Neural progenitor cell (in vitro differentiated cells): Measurements from ENCODE around the gene ATP13A1. TPM values are rescaled to one million over a fixed set of nuclear protein-coding genes. Genes with fewer than 3 reads are reported as not detected.
"Not testable (repeated sequence)": the region's sequence is repeated elsewhere in the genome, so short reads cannot be mapped to it uniquely, and the experiment has no call there.

Experiments used
- DNase-seq: peaks from one replicate; pipeline ENCODE4 v3.0.0-alpha.2; 2016; ENCODE audit warnings: low spot score
- H2AFZ ChIP-seq: fragments of 200-600 bp; sonication (generic); replicated peaks from 2 replicates; pipeline ENCODE4 v1.6.1; 2016; ENCODE audit warnings: antibody characterized with exemption
- H3F3A ChIP-seq: fragments of 200-600 bp; sonication (generic); 2 replicates; pipeline ENCODE4 v1.6.1; 2016; ENCODE audit warnings: antibody characterized with exemption, low read depth
- H3K27ac ChIP-seq: fragments of 200-600 bp; sonication (generic); 2 replicates; pipeline ENCODE4 v1.5.1; 2016; ENCODE audit warnings: mild to moderate bottlenecking
- H3K27me3 ChIP-seq: fragments of 200-600 bp; sonication (generic); 2 replicates; pipeline ENCODE4 v1.6.1; 2016; ENCODE audit warnings: mild to moderate bottlenecking, moderate library complexity
- H3K36me3 ChIP-seq: fragments of 200-600 bp; sonication (generic); 2 replicates; pipeline ENCODE4 v1.5.1; 2016
- H3K4me1 ChIP-seq: fragments of 200-600 bp; sonication (generic); 2 replicates; pipeline ENCODE4 v1.6.1; 2016; ENCODE audit warnings: mixed run types
- H3K4me2 ChIP-seq: fragments of 200-600 bp; sonication (generic); 2 replicates; pipeline ENCODE4 v1.6.1; 2016
- H3K4me3 ChIP-seq: fragments of 200-600 bp; sonication (generic); 2 replicates; pipeline ENCODE4 v1.5.1; 2016
- H3K79me2 ChIP-seq: fragments of 200-600 bp; sonication (generic); 2 replicates; pipeline ENCODE4 v1.6.1; 2016; ENCODE audit warnings: low read depth
- H3K9ac ChIP-seq: fragments of 200-600 bp; sonication (generic); 2 replicates; pipeline ENCODE4 v1.6.1; 2016
- H3K9me3 ChIP-seq: fragments of 200-600 bp; sonication (generic); 2 replicates; pipeline ENCODE4 v1.5.1; 2016; ENCODE audit warnings: low read depth
- H4K20me1 ChIP-seq: fragments of 200-600 bp; sonication (generic); 2 replicates; pipeline ENCODE4 v1.6.1; 2016; ENCODE audit warnings: low read depth
- H3K27ac Mint-ChIP-seq: 3 replicates; pipeline ENCODE4 v1.8.0; 2021; ENCODE audit warnings: mixed read lengths
- H3K27me3 Mint-ChIP-seq: 2 replicates; pipeline ENCODE4 v1.8.0; 2022; ENCODE audit warnings: low read depth, mild to moderate bottlenecking, inconsistent platforms, moderate library complexity, mixed read lengths; ENCODE audit not compliant: insufficient read depth
- H3K36me3 Mint-ChIP-seq: 3 replicates; pipeline ENCODE4 v1.8.0; 2021; ENCODE audit warnings: mixed read lengths
- H3K4me1 Mint-ChIP-seq: 3 replicates; pipeline ENCODE4 v1.8.0; 2021; ENCODE audit warnings: mixed read lengths
- H3K4me3 Mint-ChIP-seq: 3 replicates; pipeline ENCODE4 v1.8.0; 2021; ENCODE audit warnings: mild to moderate bottlenecking, moderate library complexity, mixed read lengths
- H3K9me3 Mint-ChIP-seq: 3 replicates; pipeline ENCODE4 v1.8.0; 2020; ENCODE audit warnings: mixed read lengths
- EZH2 ChIP-seq: fragments of 200-600 bp; sonication (generic); IDR thresholded peaks from 2 replicates; pipeline ENCODE4 v1.6.1; 2017; ENCODE audit warnings: antibody characterized with exemption, mild to moderate bottlenecking, moderate library complexity
- EZH2phosphoT487 ChIP-seq: fragments of 200-600 bp; sonication (generic); IDR thresholded peaks from 2 replicates; pipeline ENCODE4 v1.6.1; 2017; ENCODE audit warnings: antibody characterized with exemption
- total RNA-seq: library from RNA; depleted of rRNA; stranded (reverse); fragments of >200 nt; gene quantifications from 2 replicates; pipeline ENCODE4 v1.2.3, GENCODE V29; 2015; ENCODE audit warnings: low replicate concordance
- TF ChIP-seq, protein P1 (sequence below): fragments of 200-600 bp; sonication (generic); IDR thresholded peaks from 2 replicates; pipeline ENCODE4 v1.5.1; 2017; ENCODE audit warnings: antibody characterized with exemption, mild to moderate bottlenecking

Gene ATP13A1
- total RNA-seq, 1 donor from 2014 or later = 19.2 TPM

DNA sequence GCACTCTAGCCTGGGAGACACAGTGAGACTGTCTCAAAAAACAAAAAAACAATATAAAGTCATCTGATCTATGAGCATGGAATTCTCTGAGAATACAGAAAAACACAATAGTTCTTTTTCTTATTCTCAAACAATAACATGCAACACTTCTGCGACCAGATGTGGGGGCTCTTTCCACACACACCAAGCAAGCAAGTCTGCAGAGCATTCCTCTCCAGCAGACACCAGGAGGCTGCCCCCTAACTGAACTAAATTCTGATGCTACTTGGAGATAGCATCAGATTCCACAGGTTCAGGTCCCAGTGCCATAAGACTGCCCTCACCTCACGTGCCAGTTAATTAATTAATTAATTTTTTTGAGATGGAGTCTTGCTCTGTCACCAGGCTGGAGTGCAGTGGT is 32.9 kb upstream of the ATP13A1 start:
- Histone ChIP-seq H3K9me3 (no peaks in the 10 kb centered on the region), H3K4me2 (no peak overlapping the region), H2AFZ (no peak overlapping the region), H3K36me3 (no peaks in the 10 kb centered on the region), H4K20me1 (no peaks in the 10 kb centered on the region), H3K4me3 (no peak overlapping the region), H3K27me3 (no peaks in the 10 kb centered on the region), H3K9ac (no peak overlapping the region), H3K27ac (no peak overlapping the region), H3K4me1 (no peaks in the 10 kb centered on the region), H3K79me2 (no peaks in the 10 kb centered on the region), H3F3A (no peaks in the 10 kb centered on the region)
- H3K4me3 Mint-ChIP-seq = no peak overlapping the region
- no peak for DNase-seq
- H3K9me3 Mint-ChIP-seq = peaks cover 39% of the 10 kb centered on the region
- H3K27ac Mint-ChIP-seq = no peak overlapping the region
- TF ChIP-seq EZH2 (no peak), EZH2phosphoT487 (no peak)
- TF ChIP-seq, protein P1, sequence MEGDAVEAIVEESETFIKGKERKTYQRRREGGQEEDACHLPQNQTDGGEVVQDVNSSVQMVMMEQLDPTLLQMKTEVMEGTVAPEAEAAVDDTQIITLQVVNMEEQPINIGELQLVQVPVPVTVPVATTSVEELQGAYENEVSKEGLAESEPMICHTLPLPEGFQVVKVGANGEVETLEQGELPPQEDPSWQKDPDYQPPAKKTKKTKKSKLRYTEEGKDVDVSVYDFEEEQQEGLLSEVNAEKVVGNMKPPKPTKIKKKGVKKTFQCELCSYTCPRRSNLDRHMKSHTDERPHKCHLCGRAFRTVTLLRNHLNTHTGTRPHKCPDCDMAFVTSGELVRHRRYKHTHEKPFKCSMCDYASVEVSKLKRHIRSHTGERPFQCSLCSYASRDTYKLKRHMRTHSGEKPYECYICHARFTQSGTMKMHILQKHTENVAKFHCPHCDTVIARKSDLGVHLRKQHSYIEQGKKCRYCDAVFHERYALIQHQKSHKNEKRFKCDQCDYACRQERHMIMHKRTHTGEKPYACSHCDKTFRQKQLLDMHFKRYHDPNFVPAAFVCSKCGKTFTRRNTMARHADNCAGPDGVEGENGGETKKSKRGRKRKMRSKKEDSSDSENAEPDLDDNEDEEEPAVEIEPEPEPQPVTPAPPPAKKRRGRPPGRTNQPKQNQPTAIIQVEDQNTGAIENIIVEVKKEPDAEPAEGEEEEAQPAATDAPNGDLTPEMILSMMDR = no peak
- H3K27me3 Mint-ChIP-seq = peaks cover 2% of the 10 kb centered on the region
- no peaks in the 10 kb centered on the region for H3K4me1 Mint-ChIP-seq
- H3K36me3 Mint-ChIP-seq = peaks cover 11% of the 10 kb centered on the region

DNA sequence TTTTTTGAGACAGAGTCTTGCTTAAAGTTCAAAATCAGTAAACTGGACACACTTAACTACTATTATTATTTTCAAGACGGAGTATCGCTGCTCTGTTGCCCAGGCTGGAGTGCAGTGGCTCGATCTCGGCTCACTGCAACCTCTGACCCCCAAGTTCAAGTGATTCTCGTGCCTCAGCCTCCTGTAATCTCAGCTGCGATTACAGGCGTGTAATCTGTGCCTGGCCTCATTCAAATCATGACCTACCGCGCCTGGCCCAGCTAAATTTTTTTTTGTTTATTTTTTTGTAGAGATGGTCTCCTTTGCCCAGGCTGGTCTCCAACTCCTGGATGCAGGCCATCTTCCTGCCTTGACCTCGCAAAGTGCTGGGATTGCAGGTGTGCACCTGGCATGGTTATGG is 28.2 kb upstream of the ATP13A1 start:
- Histone ChIP-seq H3K36me3 (no peaks in the 10 kb centered on the region), H3K4me2 (no peak overlapping the region), H3K79me2 (no peaks in the 10 kb centered on the region), H3F3A (peaks cover 10% of the 10 kb centered on the region), H3K27ac (no peak overlapping the region), H4K20me1 (no peaks in the 10 kb centered on the region), H3K27me3 (no peaks in the 10 kb centered on the region), H3K4me3 (no peak overlapping the region), H3K4me1 (no peaks in the 10 kb centered on the region), H2AFZ (no peak overlapping the region), H3K9me3 (no peaks in the 10 kb centered on the region), H3K9ac (no peak overlapping the region)
- Mint-ChIP-seq H3K4me1 (no peaks in the 10 kb centered on the region), H3K4me3 (no peak overlapping the region), H3K9me3 (peaks cover 19% of the 10 kb centered on the region), H3K27me3 (no peaks in the 10 kb centered on the region), H3K27ac (no peak overlapping the region), H3K36me3 (peaks cover 2% of the 10 kb centered on the region)
- TF ChIP-seq, protein P1 = no peak
- TF ChIP-seq EZH2phosphoT487 = no peak
- TF ChIP-seq EZH2 = no peak
- no peak for DNase-seq

DNA sequence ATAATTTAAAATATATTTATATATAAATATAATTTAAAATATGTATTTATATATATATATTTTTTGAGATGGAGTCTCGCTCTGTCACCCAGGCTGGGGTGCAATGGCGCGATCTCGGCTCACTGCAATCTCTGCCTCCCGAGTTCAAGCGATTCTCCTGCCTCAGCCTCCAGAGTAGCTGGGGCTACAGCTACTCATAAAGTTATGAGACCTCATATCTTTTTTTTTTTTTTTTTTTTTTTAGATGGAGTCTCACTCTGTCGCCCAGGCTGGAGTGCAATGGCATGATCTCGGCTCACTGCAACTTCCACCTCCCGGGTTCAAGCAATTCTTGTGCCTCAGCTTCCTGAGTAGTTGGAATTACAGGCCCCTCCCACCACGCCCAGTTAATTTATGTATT is 25.5 kb upstream of the ATP13A1 start:
- peaks cover 24% of the 10 kb centered on the region for H3K9me3 Mint-ChIP-seq
- H3K9ac ChIP-seq, H3K4me2 ChIP-seq, H3K4me3 ChIP-seq, H3K4me3 Mint-ChIP-seq, H3K36me3 Mint-ChIP-seq, H4K20me1 ChIP-seq, H3K4me1 ChIP-seq, H3K27me3 ChIP-seq, H3K9me3 ChIP-seq, H2AFZ ChIP-seq, H3K27me3 Mint-ChIP-seq, H3K36me3 ChIP-seq, H3K27ac Mint-ChIP-seq, H3K79me2 ChIP-seq, H3K27ac ChIP-seq, DNase-seq, H3K4me1 Mint-ChIP-seq: not testable (repeated sequence)
- H3F3A ChIP-seq = peaks cover 16% of the 10 kb centered on the region

DNA sequence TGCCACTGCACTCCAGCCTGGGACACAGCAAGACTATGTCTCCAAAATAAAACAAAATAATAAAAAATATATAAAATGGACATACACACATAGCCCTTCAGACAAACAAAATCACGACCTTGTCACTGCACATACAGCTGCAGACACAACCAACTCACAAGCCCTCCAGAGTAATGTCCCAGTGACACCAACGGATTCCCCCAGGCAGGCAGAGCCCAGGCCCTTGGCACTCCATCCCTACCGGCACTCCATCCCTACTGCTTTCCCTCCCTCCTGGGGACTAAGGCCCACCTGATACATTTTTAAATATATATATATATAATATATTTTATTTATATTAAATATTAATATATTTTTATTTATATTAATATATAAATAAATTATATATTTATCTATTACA is 23.6 kb upstream of the ATP13A1 start:
- Histone ChIP-seq H3K27ac (no peak overlapping the region), H3K9me3 (no peaks in the 10 kb centered on the region), H3F3A (peaks cover 16% of the 10 kb centered on the region), H3K79me2 (no peaks in the 10 kb centered on the region), H3K36me3 (no peaks in the 10 kb centered on the region), H3K27me3 (no peaks in the 10 kb centered on the region), H4K20me1 (no peaks in the 10 kb centered on the region), H3K4me2 (no peak overlapping the region), H3K9ac (no peak overlapping the region), H2AFZ (no peak overlapping the region), H3K4me1 (no peaks in the 10 kb centered on the region), H3K4me3 (no peak overlapping the region)
- peak; percentile 14 for DNase-seq
- H3K27ac Mint-ChIP-seq = no peak overlapping the region
- no peaks in the 10 kb centered on the region for H3K27me3 Mint-ChIP-seq
- TF ChIP-seq EZH2phosphoT487 (no peak), EZH2 (no peak)
- TF ChIP-seq, protein P1 = no peak
- H3K4me3 Mint-ChIP-seq = no peak overlapping the region
- H3K36me3 Mint-ChIP-seq = peaks cover 25% of the 10 kb centered on the region
- no peaks in the 10 kb centered on the region for H3K4me1 Mint-ChIP-seq
- H3K9me3 Mint-ChIP-seq = peaks cover 35% of the 10 kb centered on the region
